ENCODE measurements around the gene CD2BP2. TPM values are rescaled to one million over a fixed set of nuclear protein-coding genes. Genes with fewer than 3 reads are reported as not detected.

The CD2BP2 gene
- total and polyA plus RNA-seq, 9 of the 15 experiments (the other 6 are each of a cell fraction or from before 2014, with no cell fraction given), result 3.9 to 51.1 (median 32.8) TPM

DNA sequence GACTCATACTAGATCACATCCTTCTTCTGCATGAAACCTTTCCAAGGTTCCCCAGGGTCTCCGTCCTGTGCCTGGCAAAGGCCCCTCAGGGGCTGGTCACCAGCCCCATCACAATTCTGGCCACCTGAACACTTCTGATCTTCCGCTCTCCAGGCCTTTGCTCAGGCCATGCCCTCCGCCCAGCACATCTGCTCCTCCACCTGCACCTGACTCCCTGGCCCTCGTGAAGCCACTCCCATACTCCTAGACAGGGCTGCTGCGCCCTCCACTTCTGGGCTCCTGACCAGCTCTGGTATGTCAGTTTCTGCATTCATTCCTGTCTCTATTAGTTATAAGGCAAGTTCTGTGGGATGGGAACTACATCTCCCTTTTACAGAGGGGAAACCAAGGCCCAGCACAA, 17.6 kb upstream of the CD2BP2 start:
- ATAC-seq (no peak), DNase-seq (ENCODE audit: extremely low read depth in 1 of 4, low spot score in 3 of 4) (no peak), FAIRE-seq (no peak)
- no peak overlapping the region for H3K27ac ChIP-seq (ENCODE audit: extremely low read depth, low read depth, low read length)
- no TSS peak for BruUV-seq (replicated peaks)
- ChIA-PET CTCF (ENCODE audit: low intra/inter-chr PET ratio) (no interaction called here), POLR2A (interaction anchor here (0.6 to 0.9 kb wide), 2 partner anchors 8 to 35 kb away, joined by 3 read pairs; partner anchors contain the start of gene ZNF771)
- H3K79me2 ChIP-seq (ENCODE audit: control insufficient read depth, insufficient read depth, low read length), result peaks cover 23% of the 10 kb centered on the region
- TF ChIP-seq NFIC (IDR thresholded peaks at IDR 0.05), result 0 out of 2 replicates have a peak, but pooled peaks have one; percentile 3
- TF ChIP-seq, protein P1, sequence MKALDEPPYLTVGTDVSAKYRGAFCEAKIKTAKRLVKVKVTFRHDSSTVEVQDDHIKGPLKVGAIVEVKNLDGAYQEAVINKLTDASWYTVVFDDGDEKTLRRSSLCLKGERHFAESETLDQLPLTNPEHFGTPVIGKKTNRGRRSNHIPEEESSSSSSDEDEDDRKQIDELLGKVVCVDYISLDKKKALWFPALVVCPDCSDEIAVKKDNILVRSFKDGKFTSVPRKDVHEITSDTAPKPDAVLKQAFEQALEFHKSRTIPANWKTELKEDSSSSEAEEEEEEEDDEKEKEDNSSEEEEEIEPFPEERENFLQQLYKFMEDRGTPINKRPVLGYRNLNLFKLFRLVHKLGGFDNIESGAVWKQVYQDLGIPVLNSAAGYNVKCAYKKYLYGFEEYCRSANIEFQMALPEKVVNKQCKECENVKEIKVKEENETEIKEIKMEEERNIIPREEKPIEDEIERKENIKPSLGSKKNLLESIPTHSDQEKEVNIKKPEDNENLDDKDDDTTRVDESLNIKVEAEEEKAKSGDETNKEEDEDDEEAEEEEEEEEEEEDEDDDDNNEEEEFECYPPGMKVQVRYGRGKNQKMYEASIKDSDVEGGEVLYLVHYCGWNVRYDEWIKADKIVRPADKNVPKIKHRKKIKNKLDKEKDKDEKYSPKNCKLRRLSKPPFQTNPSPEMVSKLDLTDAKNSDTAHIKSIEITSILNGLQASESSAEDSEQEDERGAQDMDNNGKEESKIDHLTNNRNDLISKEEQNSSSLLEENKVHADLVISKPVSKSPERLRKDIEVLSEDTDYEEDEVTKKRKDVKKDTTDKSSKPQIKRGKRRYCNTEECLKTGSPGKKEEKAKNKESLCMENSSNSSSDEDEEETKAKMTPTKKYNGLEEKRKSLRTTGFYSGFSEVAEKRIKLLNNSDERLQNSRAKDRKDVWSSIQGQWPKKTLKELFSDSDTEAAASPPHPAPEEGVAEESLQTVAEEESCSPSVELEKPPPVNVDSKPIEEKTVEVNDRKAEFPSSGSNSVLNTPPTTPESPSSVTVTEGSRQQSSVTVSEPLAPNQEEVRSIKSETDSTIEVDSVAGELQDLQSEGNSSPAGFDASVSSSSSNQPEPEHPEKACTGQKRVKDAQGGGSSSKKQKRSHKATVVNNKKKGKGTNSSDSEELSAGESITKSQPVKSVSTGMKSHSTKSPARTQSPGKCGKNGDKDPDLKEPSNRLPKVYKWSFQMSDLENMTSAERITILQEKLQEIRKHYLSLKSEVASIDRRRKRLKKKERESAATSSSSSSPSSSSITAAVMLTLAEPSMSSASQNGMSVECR (CRISPR knock-in tag; IDR thresholded peaks at IDR 0.05), result 0 out of 2 replicates have a peak, but pooled peaks have one; percentile 22
- TF ChIP-seq, protein P2, sequence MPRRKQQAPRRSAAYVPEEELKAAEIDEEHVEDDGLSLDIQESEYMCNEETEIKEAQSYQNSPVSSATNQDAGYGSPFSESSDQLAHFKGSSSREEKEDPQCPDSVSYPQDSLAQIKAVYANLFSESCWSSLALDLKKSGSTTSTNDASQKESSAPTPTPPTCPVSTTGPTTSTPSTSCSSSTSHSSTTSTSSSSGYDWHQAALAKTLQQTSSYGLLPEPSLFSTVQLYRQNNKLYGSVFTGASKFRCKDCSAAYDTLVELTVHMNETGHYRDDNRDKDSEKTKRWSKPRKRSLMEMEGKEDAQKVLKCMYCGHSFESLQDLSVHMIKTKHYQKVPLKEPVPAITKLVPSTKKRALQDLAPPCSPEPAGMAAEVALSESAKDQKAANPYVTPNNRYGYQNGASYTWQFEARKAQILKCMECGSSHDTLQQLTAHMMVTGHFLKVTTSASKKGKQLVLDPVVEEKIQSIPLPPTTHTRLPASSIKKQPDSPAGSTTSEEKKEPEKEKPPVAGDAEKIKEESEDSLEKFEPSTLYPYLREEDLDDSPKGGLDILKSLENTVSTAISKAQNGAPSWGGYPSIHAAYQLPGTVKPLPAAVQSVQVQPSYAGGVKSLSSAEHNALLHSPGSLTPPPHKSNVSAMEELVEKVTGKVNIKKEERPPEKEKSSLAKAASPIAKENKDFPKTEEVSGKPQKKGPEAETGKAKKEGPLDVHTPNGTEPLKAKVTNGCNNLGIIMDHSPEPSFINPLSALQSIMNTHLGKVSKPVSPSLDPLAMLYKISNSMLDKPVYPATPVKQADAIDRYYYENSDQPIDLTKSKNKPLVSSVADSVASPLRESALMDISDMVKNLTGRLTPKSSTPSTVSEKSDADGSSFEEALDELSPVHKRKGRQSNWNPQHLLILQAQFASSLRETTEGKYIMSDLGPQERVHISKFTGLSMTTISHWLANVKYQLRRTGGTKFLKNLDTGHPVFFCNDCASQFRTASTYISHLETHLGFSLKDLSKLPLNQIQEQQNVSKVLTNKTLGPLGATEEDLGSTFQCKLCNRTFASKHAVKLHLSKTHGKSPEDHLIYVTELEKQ (CRISPR knock-in tag; IDR thresholded peaks at IDR 0.05), result no peak
- H3K9me1 ChIP-seq (ENCODE audit: control insufficient read depth, insufficient read depth, low read length), result no peaks in the 10 kb centered on the region
- no peak overlapping the region for H3K4me3 ChIP-seq
- in situ Hi-C loops (cut with MboI) (loop anchor here (25.0 kb wide), 1 partner anchor 910 kb away; the partner anchor contains the start of genes BOLA2, SLX1B and SULT1A4), intact Hi-C loops (cut with micrococcal nuclease) (loop anchor here (5.0 to 10.0 kb wide), 2 partner anchors 35 to 308 kb away; partner anchors contain the start of genes ALDOA and ZNF771)
- no peak overlapping the region for H3K4me2 ChIP-seq (ENCODE audit: insufficient read depth, low read length)
- H3K36me3 ChIP-seq (ENCODE audit: control insufficient read depth, insufficient read depth, low read length), result 0 out of 3 replicates have a peak, but pooled peaks cover under 1% of the 10 kb centered on the region
- peaks cover 33 to 57% of the 10 kb centered on the region in 2 experiments for H3K4me1 ChIP-seq (replicated peaks in 1 of 2; ENCODE audit: control insufficient read depth in 2 of 2, insufficient read depth in 2 of 2, low read length in 2 of 2)
- H3K9me3 ChIP-seq (replicated peaks; ENCODE audit: control insufficient read depth, insufficient read depth, low read depth, low read length), result no peaks in the 10 kb centered on the region
- WGBS (ENCODE audit: insufficient coverage, low coverage, missing lambda C conversion rate), result 89% methylated on average over 4 of the region's 5 CpGs
- no peaks in the 10 kb centered on the region for H3K27me3 ChIP-seq (ENCODE audit: control insufficient read depth in 2 of 2, insufficient read depth in 2 of 2, low read length in 2 of 2)
- peaks cover 18% of the 10 kb centered on the region for H4K20me1 ChIP-seq (replicated peaks; ENCODE audit: control insufficient read depth, insufficient read depth, low read length)
- peak overlapping the region; percentile 27; the same call in 1 of the 2 replicates for H2AFZ ChIP-seq (ENCODE audit: low read depth, low read length)
- peak overlapping the region; percentile 74 to 84; a peak in 3 of 4 replicates for H3K9ac ChIP-seq (ENCODE audit: insufficient read depth in 1 of 2, low read depth in 2 of 2, low read length in 2 of 2)
